ENCODE data around the gene CDKL5.

CDKL5 gene

DNA sequence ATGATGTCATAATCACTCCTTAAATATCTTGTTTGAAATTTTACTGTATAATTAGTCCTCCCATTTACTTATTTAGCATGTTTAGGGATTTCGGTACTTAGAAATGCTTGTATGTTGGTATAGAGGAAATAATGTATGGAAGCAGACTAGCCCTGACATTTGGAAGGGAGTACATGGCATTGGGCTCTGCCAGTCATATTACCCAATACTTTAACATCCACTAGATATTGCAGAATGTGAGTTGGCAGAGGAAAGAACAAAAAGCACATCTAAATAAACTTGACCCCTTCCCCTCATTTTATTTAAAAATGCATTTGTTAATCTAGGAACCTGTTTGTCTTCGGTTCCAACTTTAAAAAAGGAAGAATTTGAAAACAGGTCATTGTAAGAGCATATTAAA is 168.7 kb downstream of the CDKL5 start:
- TF ChIP-seq, protein P1, sequence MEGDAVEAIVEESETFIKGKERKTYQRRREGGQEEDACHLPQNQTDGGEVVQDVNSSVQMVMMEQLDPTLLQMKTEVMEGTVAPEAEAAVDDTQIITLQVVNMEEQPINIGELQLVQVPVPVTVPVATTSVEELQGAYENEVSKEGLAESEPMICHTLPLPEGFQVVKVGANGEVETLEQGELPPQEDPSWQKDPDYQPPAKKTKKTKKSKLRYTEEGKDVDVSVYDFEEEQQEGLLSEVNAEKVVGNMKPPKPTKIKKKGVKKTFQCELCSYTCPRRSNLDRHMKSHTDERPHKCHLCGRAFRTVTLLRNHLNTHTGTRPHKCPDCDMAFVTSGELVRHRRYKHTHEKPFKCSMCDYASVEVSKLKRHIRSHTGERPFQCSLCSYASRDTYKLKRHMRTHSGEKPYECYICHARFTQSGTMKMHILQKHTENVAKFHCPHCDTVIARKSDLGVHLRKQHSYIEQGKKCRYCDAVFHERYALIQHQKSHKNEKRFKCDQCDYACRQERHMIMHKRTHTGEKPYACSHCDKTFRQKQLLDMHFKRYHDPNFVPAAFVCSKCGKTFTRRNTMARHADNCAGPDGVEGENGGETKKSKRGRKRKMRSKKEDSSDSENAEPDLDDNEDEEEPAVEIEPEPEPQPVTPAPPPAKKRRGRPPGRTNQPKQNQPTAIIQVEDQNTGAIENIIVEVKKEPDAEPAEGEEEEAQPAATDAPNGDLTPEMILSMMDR (IDR thresholded peaks at IDR 0.05; ENCODE audit: low read depth, low read length, missing control alignments) = no peak
- no peak overlapping the region for H3K4me3 ChIP-seq (replicated peaks; ENCODE audit: low read depth, low read length)
- no peak for DNase-seq (ENCODE audit: extremely low read depth, low read depth)

DNA sequence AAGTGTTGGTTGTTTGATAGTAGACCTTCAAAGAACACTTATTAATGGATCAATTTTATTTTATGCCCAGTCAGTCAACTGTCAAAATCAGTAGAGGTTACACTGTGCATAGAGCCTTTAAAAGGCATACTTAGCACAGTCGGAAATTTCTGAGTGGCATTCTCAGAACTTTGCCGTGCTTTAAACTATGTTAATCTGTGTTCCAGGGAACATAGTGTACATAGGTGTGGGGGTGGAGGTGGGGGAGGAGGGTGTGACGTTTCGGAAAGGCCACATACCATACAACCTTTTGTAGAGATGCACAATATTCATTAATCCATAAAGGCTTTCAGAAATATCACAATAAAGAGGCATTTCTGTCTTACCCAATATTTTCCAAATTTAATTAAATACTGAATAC is 170.7 kb downstream of the CDKL5 start:
- H3K4me3 ChIP-seq (replicated peaks; ENCODE audit: low read depth, low read length) = no peak overlapping the region
- TF ChIP-seq, protein P1 (IDR thresholded peaks at IDR 0.05; ENCODE audit: low read depth, low read length, missing control alignments) = no peak
- no peak for DNase-seq (ENCODE audit: extremely low read depth, low read depth)

DNA sequence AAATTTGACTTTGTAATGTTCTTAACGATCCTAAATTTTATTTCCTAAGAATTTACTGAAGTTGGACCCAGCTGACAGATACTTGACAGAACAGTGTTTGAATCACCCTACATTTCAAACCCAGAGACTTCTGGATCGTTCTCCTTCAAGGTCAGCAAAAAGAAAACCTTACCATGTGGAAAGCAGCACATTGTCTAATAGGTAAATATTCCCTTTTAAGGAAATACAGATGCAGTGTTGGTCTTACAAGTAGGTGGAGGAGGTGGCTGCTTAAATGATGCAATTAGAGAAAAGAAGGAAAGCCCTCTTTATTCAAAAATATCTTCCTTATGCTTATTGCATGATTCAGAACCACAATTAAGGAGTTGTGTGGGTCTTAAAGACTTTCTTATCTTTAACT is 173.0 kb downstream of the CDKL5 start:
- H3K4me3 ChIP-seq (replicated peaks; ENCODE audit: low read depth, low read length) = no peak overlapping the region
- TF ChIP-seq, protein P1 (IDR thresholded peaks at IDR 0.05; ENCODE audit: low read depth, low read length, missing control alignments) = no peak
- DNase-seq (ENCODE audit: extremely low read depth, low read depth) = no peak

DNA sequence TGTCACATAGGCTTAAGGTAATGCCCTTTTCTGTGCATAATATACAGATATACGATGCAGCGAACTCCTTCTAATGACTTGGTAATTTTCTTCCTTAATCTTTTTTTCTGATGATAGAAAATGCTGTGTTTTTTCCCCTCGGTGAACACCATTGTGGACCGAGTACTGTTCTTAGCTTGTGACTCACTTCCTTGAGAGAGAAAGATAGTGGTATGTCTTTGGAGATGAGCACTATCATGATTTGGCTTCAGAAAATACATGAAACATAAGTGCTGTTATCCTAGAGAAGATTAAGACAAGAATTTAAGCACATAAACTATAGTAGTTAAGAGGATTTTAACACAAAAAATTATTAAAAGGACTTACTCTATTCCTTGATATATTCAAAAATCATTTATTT is 182.6 kb downstream of the CDKL5 start:
- no peak for DNase-seq (ENCODE audit: extremely low read depth, low read depth)

DNA sequence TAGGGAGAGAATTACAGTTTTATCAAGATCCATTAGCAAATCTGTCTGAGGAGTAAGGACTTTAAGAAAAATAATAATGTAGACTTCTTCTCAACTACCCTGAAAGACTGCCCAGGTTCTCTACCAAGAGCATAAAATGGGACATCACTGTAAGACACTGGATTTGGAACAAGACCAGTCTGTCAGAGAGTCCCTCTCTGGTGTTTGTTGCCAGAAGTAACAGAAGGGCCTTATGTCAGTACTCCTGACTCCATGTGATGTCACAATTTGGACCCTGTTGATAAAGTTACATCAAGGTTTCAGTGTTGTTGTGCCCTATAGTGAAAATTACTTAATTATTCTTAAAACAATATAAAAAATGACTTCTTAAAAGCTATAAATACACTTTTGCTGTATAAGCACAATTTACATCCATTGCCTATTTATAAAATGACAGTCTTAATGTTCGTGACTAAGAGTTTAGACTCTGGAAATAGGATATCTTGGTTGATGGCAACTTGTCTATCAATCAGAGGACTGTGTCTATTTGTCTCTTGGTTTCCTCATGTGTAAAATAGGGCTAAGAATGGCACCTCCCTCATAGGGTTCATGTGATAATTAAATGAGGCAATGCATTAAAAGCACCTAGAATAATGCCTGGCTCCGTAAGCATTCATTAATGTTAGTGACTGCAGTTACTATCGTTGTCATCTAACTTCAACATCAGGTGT is 188.7 kb downstream of the CDKL5 start:
- TF ChIP-seq, protein P1 (IDR thresholded peaks at IDR 0.05; ENCODE audit: low read depth, low read length, missing control alignments) = no peak
- no peak for DNase-seq (ENCODE audit: extremely low read depth, low read depth)

More for the DNA sequence above, 182.6 kb downstream of the CDKL5 start:
- TF ChIP-seq, protein P1 (IDR thresholded peaks at IDR 0.05; ENCODE audit: low read depth, low read length, missing control alignments) = no peak
- H3K4me3 ChIP-seq (replicated peaks; ENCODE audit: low read depth, low read length) = no peak overlapping the region

DNA sequence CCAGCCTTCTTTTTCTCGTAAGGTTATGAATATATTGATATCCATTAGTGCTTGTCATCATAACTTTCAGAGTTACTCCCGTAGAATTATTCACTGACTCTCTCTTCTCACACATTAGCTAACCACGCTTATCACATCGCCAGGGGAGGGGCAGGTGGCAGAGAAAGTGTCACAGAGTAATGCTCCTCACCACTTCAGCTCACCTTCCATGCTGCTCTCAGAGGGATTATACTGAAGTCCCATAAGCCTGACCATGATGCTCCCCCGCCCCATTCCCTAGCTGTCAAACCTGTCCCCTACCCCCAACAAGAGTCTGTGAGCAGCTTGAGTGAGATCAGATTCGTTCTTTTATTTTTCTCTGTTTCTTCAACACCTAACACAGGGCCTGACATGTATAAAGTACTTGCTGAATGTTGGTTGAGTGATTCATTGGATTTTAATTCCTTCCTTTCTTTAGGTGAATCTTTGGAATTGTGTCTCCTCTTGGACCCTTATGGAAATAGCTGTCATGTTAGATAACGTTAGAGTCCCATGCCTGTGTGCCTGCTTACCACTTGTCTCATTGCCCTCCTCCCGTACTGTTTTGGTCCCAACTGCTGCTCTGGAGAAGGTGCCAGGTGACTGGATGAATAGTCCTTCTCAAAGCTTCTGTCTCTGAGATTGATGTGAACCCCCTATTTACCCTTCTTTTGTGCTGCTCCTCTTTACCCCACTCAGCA is 191.4 kb downstream of the CDKL5 start:
- H3K4me3 ChIP-seq (replicated peaks; ENCODE audit: low read depth, low read length) = no peak overlapping the region
- TF ChIP-seq, protein P1 (IDR thresholded peaks at IDR 0.05; ENCODE audit: low read depth, low read length, missing control alignments) = no peak
- no peak for DNase-seq (ENCODE audit: extremely low read depth, low read depth)

More for the DNA sequence above, 188.7 kb downstream of the CDKL5 start:
- no peak overlapping the region for H3K4me3 ChIP-seq (replicated peaks; ENCODE audit: low read depth, low read length)

Measured in HFF-Myc (cell line).